H54 (cell line): ENCODE measurements around the gene SENP8.
"Not testable (repeated sequence)": the region's sequence is repeated elsewhere in the genome, so short reads cannot be mapped to it uniquely, and the experiment has no call there.

Experiments used
- DNase-seq: peaks from one replicate; pipeline ENCODE4 v3.0.0; 2011; ENCODE audit warnings: low spot score, mixed read lengths; ENCODE audit not compliant: insufficient read length
- FAIRE-seq: peaks from 3 replicates; lab custom pipeline; 2011; peaks lifted over from hg19 to GRCh38; lab: Jason Lieb, UNC
- POLR2A ChIP-seq: IDR thresholded peaks from 2 replicates; pipeline ENCODE4 v1.6.1; 2011; ENCODE audit warnings: low read depth, mild to moderate bottlenecking, low read length

The SENP8 gene

DNA sequence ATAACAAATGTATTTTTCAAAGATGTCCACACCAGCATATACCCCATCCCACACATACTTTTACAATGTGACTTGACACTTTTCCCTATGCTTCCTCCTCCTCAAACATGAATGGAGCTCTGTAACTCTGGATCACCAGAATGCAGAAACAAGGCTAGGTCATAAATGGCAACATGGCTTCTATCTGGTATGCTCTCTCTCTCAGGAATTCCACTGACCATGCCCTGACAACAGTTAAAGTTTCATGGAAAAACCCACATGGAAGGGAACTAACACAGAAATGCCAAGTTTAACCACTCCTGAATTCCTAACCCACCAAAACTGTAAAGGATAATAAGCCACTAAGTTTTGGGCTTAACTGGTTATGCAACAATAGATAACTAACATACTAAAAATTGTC is 20.2 kb upstream of the SENP8 start:
- DNase-seq: no peak
- TF ChIP-seq POLR2A: no peak
- no peak for FAIRE-seq

DNA sequence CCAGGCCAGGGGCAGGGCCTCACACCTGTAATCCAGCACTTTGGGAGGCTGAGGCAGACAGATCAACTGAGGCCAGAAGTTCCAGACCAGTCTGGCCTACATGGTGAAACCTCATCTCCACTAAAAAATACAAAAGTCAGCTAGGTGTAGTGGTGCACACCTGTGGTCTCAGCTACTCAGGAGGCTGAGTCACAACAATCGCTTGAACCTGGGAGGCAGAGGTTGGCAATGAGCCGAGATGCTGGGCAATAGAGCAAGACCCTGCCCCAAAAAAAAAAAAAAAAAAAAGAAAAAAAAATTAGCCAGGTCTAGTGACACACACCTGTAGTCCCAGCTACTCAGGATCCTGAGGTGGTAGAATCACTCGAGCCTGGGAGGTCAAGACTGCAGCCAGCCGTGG is 19.0 kb upstream of the SENP8 start:
- FAIRE-seq (no peak), DNase-seq (no peak)
- TF ChIP-seq POLR2A: no peak

DNA sequence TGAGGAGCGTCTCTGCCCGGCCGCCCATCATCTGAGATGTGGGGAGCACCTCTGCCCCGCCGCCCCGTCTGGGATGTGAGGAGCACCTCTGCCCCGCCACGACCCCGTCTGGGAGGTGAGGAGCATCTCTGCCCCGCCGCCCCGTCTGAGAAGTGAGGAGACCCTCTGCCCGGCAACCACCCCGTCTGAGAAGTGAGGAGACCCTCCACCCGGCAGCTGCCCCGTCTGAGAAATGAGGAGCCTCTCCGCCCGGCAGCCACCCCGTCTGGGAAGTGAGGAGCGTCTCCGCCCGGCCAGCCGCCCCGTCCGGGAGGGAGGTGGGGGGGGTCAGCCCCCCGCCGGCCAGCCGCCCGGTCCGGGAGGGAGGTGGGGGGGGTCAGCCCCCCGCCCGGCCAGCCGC is 17.7 kb upstream of the SENP8 start:
- not testable (repeated sequence) for FAIRE-seq, DNase-seq

DNA sequence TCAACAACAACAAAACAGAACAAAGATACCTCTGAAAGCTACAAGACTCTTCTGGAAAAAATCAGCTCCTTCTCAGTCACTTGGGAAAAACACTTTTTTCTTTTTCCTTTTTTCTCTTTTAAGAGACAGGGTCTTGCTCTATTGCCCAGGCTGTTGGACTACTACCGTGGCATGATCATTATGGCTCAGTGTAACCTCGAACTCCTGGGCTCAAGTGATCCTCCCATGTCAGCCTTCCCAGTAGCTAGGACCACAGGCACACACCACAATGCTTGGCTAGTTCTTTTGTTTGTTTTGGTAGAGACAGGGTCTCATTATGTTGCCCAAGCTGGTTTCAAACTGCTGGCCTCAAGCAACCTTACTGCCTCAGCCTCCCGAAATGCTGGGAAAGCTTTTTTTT is 13.1 kb upstream of the SENP8 start:
- FAIRE-seq: no peak
- DNase-seq: no peak
- no peak for TF ChIP-seq POLR2A

DNA sequence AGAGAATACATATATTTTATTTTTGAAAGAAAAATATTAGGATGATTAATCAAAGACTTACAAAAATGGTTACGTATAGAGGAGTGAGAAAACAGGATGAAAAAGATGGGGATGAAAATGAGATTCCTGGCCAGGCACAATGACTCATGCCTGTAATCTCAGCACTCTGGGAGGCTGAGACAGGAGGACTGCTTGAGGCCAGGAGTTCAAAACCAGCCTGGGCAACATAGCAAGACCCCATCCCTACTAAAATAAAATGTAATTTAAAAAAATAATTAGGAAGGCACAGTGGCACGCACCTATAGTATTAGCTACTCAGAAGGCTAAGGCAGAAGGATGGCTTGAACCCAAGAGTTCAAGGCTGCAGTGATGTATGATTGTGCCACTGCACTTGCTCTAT is 12.1 kb upstream of the SENP8 start:
- FAIRE-seq: no peak
- no peak for DNase-seq
- TF ChIP-seq POLR2A: no peak

DNA sequence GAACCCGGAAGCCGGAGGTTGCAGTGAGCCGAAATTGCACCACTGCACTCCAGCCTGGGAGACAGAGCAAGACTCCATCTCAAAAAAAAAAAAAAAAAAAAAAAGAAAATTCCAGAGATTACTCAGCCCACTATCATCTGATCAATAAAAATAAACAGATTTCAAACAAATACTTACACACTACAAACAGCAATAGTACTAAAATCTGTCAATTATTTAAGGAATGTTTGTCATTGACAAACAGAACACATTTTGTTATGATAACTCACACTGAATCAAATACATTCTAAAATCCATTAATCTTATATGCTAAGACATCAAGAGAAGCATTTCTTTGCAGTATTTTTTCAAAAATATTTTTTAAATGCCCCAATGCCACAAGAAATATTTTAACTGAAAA is 7.8 kb upstream of the SENP8 start:
- DNase-seq: no peak
- TF ChIP-seq POLR2A: no peak
- FAIRE-seq: no peak

DNA sequence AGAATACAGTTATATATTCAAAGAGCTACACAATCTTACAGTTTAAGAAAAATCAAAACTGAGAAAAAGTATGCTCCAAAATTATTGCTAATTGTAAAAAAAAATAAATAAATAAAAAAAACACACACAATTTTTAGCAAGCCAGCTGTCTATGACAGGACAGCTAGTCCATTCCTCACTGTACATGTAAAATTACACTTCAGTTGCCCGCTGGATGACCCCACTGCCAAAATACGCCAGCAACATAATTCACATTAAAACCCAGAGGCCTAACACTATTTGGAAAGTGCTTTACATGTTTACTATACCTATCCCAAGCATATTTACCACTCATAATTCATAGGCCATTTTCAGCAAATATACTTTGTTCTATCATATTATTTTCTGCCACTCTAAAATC is 6.1 kb upstream of the SENP8 start:
- FAIRE-seq: no peak
- no peak for TF ChIP-seq POLR2A
- DNase-seq: no peak

DNA sequence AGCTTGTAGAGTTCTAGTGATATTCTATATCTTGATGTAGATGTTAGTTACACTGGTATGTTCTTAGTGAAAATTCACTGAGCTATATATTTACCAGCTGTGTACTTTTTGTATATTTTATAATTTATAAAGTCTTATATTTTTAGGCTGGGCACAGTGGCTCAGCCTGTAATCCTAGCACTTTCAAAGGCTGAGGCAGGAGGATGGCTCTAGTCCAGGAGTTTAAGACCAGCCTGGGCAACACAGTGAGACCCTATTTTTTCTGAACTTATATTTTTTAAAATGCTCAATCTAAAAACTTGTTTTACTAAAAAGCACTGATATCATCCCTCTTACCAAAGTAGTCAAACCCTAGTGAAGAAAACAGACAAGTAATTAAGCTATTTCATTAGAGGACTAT is 5.4 kb upstream of the SENP8 start:
- no peak for FAIRE-seq
- DNase-seq: no peak
- TF ChIP-seq POLR2A: no peak

DNA sequence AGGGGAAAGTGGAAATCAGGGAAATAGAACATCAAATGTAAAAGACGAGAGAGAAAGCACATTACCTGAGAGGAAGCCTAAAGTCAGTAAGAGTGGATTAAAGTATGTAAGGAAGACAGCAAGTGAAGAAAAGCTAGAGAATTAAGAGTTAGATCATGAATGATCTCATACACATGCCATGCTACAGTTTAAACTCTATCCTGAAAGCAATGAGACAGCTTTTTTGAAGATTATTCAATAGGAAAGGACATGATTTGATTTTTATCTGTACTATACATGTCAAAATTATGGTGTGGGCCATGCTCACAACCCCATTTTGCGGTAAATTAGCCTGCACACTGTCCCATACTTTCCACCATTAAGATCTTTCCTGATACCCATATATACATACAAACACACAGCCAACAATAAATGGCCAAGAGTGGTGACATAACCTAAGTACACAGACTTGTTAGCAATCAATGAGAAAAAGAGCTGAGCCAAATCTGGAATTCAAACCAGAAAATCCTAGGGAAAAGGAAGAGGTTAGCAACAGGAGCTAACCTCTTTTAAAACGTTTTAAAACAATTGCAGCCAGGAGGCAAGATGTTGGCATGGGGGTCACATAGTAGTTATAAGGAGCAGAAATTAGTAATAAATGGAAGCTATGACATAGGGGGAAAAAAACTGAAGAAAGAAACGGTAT is 4.7 kb upstream of the SENP8 start:
- DNase-seq (no peak), FAIRE-seq (no peak)
- TF ChIP-seq POLR2A: no peak

DNA sequence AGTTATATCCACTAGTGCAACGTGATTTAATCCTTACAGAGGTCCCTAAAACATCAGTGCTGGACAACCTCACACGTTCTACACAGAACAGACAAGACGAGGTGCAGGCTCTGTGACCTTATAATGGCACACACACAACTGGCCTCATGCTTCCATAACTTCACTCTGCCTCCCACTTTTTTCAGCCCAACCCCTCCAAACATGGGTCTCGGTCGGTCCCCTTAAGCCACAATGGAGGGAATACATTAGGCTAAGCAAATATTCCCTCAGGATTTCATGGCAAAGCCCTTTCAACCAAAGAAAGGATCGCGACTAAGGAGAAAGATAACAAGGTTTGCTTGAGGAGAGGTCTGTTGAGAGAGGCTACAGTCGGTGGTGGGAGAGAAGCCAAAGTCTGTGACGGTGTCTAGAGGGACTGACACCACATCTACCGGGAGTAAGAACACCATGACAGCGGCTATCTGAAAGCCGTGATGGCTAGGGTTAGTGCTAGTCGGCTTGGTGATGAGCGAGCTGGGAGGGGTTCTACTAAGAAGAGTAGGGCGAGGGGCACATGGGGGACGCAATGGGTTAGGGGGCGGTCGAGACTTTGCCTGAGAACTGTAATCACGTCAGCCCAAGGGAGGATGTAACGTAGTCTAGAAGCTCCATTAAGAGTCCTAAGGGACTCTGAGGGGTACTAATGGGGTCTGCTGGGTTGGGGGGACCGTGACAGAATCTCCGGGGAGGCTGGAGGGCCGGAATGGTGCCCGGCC is 1.3 kb upstream of the SENP8 start:
- DNase-seq (no peak), FAIRE-seq (no peak)
- TF ChIP-seq POLR2A: no peak

DNA sequence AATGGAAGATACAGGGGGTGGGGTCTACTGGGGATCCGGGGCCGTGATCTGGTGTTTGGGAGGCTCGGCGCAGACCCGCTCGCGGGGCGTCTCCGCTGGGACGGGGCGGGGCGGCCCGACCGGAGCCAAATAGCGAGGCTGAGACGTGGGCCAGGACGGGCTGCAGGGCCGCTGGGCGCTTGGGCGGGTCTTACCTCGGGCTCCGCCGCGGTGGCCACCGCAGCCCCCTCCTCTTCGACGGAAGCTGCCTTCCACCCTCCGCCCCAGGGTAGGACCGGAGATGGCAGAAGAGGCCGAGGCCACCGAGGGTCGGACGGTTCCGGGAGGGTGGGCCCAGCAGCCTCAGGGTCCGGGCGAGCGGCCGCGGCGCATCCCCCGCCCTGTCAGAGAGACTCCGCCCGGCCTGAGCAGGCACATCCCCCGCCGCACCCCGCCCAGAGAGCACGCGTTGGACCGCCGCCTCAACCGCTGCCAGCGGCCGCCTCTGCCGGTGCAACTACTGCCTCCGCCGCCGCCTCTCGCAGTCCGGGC is 652 bp upstream of the SENP8 start:
- DNase-seq (peak; percentile 47), FAIRE-seq (no peak)
- TF ChIP-seq POLR2A: peak; percentile 63

DNA sequence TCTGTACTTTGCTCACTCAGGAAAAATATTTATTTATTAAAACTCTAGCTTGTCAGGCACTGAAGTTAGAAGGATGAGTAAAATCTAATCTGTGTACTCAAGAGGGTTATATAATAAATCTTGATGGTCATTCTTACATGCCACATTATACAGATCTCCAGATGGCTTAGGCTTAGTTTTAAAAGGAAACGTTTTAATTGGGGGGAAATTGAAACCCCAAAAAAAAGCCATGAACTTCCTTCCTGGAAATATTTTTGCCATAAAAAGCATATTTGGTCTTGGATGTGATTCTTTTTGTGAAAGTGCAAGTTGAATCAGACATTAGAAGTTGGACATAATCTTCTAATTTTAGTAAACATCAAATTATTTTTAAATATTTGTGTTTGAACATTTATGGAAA is 6.0 kb downstream of the SENP8 start:
- DNase-seq: no peak
- TF ChIP-seq POLR2A: no peak
- no peak for FAIRE-seq

DNA sequence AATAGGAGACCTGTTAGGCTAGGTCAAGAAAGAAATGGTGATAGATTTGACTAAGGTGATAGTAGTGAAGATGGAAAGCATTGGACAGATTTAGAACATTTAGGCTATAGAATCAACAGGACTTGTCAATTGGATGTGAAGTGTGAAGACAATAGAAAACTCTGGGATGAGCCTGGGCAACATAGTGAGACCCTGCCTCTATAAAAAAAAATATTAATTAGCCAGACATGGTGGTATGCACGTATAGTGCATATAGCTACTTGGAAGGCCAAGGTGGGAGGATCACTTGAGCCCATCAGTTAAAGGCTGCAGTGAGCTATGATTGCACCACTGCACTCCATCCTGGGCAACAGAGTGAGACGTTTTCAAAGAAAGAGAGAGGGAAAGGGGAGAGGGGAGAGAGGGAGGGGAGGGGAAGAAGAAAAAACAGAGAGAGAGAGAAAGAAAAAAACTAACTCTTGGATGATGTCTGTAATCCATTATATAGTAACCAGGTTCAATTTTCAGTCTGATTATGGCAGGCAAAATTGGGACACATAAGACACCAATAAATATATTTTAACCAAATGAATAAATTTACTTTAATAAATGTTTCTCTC is 9.6 kb downstream of the SENP8 start:
- TF ChIP-seq POLR2A: no peak
- DNase-seq (no peak), FAIRE-seq (no peak)

DNA sequence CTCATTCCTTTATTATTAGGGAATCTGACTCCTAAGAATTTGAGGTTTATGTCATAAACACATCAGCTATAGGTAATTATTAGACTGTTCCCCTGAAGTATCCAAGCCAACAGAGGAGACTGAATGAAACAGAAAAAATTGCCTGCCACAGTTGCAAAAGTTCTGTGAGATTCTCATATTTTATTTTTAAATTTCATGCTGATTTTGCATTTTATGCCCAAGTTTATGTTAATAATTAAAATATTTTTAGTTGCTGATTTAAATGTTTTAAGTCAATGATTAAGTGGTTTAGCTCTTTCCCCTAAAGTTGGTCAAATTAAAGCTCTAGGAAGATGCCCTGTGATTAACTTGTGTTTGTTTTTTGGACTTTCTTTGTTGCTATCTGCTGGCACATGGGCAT is 10.2 kb downstream of the SENP8 start:
- DNase-seq (no peak), FAIRE-seq (no peak)
- TF ChIP-seq POLR2A: no peak
